Stimulated activated CD8-positive, alpha-beta memory T cell treated with anti-CD3 and anti-CD28 coated beads, Interleukin-15, amount 100 ng/mL, for 4 hours (primary cell): ENCODE results near the gene C2orf69.
"Not testable (repeated sequence)": the region's sequence is repeated elsewhere in the genome, so short reads cannot be mapped to it uniquely, and the experiment has no call there.

Experiments
- DNase-seq, 2 donors: peaks; one replicate each; pipeline ENCODE4 v3.0.0-alpha.2; 2020; ENCODE audit warnings: low read depth in 2 of 2

The C2orf69 gene, protein sequence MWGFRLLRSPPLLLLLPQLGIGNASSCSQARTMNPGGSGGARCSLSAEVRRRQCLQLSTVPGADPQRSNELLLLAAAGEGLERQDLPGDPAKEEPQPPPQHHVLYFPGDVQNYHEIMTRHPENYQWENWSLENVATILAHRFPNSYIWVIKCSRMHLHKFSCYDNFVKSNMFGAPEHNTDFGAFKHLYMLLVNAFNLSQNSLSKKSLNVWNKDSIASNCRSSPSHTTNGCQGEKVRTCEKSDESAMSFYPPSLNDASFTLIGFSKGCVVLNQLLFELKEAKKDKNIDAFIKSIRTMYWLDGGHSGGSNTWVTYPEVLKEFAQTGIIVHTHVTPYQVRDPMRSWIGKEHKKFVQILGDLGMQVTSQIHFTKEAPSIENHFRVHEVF

DNA sequence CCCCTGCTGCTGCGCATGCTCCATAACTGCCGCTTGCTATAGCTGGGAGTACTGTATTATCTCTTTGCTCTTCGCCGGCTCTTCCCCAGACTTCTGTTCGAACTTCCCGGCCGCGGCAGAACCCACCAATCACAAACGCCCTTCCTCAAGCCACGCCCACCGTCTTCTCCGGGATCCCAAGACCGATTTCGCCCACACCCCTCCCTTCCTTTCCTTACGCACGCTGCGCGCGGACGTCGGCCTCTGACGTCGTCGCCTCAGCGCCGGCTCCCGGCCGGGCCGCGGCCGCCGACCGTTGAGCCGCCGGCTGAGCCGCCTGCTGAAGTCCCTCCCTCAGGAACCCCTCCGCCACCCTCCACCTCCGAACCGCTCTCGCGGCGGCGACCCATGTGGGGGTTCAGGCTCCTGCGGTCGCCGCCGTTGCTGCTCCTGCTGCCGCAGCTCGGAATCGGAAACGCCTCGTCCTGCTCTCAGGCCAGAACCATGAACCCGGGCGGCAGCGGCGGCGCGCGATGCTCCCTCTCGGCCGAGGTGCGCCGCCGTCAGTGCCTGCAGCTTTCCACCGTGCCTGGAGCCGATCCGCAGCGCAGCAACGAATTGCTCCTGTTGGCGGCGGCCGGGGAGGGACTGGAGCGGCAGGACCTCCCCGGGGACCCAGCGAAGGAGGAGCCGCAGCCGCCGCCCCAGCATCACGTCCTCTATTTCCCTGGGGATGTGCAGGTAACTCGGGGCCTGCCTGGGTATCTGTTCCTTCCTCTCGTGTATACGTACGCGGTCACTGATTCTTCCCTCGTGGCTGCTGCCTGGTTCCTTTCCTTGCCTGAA lies at the start of gene C2orf69:
C2orf69 (plus strand) TSS at position 242 of the 825 bp plus-strand sequence; CDS start at position 388, 146 bp downstream.
- DNase-seq = peak; percentile 79 to 82

DNA sequence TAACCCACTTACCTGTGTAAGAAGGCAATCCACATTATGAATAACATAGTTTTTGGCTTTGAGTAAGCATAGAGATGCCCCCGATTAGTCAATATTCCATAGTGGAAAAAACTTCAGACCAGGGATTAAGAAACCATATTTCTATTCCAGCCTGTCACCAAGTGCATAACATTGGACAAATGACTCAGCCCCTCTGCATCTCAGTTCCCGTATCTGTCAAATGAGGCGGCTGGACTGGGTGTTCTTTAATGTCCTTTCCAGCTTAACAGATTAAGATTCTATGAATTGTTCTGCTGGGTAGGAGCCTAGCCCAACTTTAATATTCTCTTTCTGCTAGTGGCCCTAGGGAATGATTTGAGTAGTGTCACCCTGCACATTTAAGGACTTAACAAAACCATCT lies 48.3 kb upstream of the C2orf69 start:
- DNase-seq = no peak

DNA sequence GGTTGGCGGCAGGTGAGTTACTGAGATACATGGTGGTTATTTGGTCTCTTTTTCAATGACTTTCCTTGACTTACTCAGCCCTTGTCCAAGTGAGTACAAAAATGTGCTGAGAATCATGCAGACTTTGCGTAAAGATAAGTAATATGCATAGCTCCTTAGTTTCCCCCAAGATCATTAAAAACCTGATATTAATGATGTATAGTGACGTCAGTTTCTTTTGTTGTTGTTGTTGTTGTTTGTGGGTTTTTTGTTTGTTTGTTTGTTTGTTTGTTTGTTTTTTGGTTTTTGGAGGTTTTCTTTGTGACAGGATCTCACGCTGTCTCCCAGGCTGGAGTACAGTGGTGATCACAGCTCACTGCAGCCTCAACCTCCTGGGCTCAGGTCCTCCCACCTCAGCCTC lies 45.2 kb upstream of the C2orf69 start:
- no peak for DNase-seq

DNA sequence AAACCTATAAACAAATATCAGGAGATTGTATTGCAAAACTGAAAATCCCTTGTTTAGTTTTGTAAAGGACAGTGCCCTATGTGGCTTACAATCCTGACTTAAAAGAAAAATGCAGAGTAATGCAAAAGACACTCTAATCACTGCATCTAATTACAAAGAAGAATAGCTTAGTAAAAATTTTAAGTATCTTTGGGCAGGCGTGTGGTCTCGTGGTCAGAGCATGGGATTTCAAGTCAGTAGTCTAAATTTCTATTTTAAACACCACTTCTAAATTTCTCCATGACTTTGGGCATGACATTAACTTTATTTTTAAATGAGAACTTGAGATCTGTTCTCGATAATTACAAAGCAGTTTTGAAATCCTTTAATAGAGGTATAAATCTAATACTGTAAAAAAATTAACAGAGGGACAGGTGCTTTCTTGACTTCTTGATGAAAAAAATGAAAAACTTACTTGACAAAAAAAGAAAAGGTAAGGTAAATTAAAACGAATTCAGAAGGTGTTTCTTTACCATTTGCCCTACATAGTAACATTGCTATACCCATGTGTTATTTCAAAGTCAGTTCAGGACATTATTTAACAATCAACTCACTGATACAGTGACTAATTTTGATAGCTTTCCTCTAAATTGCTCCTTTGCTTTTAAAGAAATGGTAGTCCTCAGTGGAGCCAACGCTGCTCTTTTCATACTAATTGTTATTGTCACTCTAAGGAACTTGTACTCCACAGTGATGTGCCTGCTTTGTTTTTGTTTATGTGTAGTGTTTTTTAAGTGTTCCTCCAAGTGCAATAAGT lies 42.5 kb upstream of the C2orf69 start:
- DNase-seq = no peak

DNA sequence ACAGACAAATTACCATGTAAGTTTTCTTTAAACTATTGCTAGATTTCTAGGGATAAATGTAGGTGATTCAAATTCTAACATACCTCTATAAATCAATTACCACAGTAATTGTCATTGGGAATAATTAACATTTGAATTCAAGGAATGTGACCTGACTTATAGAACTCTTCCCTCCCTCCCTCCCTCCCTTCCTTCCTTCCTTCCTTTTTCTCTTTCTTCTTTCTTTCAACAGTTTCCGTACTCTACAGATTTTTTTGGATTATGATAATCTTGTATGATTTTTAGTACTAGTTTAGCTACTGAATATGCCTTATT lies 41.9 kb upstream of the C2orf69 start:
- DNase-seq = no peak

- no peak for DNase-seq
Observed at GRCh38 chr2:199869653-199870052, 41.4 kb upstream of the C2orf69 start.

- DNase-seq = no peak
Observed at GRCh38 chr2:199870581-199870980, 40.5 kb upstream of the C2orf69 start.

- no peak for DNase-seq
Observed at GRCh38 chr2:199874209-199874608, 36.9 kb upstream of the C2orf69 start.

DNA sequence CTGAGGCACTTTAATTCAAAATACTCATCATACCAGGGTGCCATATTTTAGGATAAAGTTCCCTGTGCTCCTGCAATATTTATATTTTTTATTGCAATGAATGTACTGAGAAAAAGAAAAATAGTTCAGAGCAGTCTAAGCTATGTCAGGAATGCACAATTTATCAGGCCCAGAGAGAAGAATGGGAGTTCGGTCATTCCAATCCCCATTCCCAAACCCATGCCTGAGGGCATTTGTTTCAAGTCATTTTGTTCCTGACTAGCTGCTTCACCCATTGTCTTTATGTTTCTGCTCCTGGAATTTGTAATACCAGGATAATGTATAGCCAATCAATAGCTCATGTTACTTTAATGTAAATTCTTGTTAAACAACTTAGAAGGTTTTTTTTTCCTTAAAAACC lies 35.7 kb upstream of the C2orf69 start:
- no peak for DNase-seq

DNA sequence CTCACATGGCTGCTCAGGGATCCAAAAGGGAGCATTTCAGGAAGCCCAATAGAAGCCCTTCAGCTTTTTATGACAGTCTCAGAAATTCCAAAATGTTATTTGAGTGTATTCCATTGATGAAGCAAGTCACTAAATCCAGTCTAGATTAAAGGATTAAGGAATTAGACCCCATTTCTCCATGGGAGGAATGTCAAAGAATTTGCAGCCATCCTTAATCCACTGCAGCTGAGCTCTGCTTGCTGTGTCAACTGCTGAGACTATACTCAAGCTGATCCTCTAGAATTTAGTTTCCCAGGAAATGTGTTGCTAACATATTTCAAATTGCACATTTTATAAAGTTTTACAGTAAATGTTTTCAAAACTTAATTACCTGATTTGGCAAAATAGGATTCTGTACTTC lies 28.4 kb upstream of the C2orf69 start:
- DNase-seq = no peak

DNA sequence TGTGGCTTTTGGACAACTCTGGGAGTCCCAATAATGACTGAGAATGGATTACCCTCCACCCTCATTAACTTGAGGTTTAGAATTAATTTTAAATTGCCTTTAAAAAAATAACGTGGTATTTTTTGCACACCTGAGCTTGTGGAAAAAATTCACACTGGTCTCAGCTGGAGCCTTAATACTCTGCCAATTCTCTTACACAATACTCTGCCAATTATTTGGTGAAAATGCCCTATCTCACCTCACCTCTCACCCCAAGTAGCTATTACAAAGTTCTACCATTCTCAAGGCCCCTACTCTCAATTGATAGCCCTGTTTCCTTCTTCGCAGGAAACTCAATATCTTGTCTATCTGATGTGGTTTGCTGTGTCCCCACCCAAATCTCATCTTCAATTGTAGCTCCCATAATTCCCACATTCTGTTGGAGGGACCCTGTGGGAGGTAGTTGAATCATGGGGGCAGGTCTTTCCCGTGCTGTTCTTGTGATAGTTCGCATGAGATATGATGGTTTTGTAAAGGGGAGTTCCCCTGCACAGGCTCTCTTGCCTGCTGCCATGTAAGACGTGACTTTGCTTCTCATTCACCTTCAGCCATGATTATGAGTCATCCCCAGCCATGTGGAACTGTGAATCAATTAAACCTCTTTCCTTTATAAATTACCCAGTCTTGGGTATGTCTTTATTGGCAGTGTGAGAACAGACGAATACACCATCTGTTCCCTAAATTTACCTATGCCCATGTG lies 27.4 kb upstream of the C2orf69 start:
- no peak for DNase-seq

DNA sequence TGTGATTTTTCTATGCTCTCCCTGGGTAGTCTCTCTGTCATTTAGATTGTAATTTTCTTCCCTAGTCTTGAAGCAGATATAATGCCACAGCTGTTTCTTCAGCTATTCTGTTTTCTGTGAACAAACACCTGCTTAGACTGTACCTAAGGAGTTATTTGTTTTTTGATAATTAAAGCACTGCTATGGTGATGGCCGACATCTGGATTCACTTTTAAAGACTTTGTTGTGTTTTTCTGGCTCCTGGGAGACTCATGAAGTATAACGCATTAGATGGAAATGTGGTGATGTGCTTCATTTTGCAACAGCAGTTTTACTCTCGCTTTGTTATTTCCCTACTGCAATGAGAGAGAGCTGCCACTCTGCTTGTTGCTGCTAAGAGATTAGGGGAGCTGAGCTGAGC lies 15.7 kb upstream of the C2orf69 start:
- DNase-seq = no peak

DNA sequence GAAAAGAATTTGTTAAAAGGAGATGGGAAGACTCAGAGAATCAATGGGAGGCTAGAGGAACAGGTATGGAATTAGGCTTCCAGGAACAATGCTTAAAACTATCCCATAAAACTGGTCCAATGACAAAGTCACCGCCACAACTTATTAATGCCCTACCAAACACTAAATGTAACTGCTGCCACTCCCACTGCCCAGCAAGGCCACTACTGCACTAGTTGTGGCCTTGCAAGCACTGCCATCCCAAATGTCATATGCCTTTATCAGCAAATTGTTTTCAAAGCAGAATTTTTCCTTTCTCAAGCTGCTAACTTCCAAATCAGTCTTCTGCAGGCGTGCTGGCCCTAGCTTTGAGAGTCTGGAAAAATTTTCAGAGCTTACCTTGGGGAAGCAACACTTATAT lies 14.5 kb upstream of the C2orf69 start:
- no peak for DNase-seq

- DNase-seq = no peak
Observed at GRCh38 chr2:199901942-199902341, 9.2 kb upstream of the C2orf69 start.

DNA sequence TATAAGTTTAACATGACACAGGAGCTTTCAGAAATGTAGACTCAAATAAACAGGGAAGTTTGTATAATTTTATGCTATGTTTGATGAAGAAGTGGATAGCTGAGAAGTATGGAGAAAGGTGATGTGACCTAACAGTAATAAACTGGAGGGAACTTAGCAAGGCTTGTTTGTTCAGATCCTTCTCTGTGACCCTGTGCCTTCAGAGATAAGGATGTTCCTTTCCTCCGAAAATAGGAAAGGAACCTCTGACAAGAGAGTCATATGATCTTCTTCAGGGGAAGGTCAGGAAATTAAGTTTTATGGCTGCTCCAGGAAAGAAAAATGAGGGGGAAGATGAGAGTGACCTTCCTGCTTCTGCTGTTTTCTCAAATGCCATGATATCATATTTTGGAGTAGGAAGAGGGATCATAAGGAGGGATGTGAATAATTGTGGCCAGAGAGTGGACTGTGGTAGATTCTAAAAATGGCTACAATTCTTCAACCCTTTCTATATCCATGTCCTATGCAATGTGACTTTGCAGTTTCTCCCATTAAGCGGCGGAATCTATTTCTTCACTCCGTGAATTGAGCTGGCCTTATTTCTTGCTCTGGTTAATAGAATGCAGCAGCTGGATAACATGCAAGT lies 8.5 kb upstream of the C2orf69 start:
- DNase-seq = no peak

- no peak for DNase-seq
Observed at GRCh38 chr2:199903111-199903510, 8.0 kb upstream of the C2orf69 start.

- no peak for DNase-seq
Observed at GRCh38 chr2:199907008-199907714, 3.9 kb upstream of the C2orf69 start.

- DNase-seq = no peak
Observed at GRCh38 chr2:199910338-199911051, 598 bp upstream of the C2orf69 start.

- no peak for DNase-seq
Observed at GRCh38 chr2:199911877-199912161, 726 bp downstream of the C2orf69 start.

DNA sequence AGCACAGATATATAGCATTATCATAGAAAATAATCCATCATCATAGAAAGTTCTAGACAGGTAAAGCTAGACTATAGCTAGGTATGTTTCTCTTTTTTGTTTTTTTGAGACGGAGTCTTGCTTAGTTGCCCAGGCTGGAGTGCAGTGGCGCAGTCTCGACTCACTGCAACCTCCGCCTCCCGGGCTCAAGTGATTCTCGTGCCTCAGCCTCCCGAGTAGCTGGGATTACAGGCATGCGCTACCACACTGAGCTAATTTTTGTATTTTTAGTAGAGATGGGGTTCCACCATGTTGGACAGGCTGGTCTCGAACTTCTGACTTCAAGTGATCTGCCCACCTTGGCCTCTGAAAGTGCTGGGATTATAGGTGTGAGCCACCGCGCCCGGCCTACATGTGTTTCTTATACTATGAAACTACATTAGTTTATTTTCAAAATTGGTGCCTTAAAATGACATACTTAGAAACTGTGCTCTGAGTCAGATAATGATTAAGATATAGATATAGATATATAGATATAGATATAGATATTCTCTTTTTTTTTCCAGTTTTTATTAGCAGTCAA lies 1.5 kb downstream of the C2orf69 start:
- DNase-seq = not testable (repeated sequence)
